NCI-H1694 treated with DMSO at 0.1 percent for 48 hours (cell line): ENCODE data around the gene TUBB3.
"Not testable (repeated sequence)": the region's sequence is repeated elsewhere in the genome, so short reads cannot be mapped to it uniquely, and the experiment has no call there.

Experiments used
- DNase-seq: peaks from one replicate; lab custom pipeline; 2025; lab: John Stamatoyannopoulos, UW

TUBB3 gene

DNA sequence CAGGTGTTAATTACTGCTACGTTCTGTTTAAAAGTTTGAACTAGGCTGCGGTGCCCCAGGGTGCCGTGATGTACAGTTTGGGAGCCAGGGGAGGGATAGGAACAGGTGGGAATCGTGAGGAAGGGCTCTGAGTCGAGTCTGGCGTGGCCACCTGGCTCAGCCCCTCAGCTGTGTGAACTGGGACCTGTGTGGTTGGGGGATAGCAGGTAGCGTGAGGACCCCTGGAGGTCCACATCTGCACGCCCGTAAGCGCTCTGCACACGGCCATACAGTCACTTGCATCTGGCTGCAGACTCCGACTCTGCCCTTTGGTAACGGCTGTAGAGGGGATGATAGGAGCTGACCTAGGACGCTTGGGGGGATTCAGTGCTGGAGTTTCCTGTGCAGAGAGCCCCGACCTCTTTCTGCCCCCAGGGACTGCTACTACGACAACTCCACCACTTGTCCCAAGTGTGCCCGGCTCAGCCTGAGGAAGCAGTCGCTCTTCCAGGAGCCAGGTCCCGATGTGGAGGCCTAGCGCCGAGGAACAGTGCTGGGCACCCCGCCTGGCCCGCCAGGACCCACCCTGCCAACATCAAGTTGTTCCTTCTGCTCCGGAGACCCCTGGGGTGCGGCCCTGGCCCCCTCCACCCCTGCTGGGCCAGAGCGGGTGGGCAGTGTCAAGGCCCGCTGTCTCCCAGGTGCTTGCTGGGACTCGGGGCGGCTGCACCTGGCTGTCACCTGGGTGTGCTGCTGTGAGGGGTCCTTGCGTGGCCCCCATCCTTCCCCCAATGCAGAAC, 42.5 kb downstream of the TUBB3 start:
- DNase-seq = no peak

DNA sequence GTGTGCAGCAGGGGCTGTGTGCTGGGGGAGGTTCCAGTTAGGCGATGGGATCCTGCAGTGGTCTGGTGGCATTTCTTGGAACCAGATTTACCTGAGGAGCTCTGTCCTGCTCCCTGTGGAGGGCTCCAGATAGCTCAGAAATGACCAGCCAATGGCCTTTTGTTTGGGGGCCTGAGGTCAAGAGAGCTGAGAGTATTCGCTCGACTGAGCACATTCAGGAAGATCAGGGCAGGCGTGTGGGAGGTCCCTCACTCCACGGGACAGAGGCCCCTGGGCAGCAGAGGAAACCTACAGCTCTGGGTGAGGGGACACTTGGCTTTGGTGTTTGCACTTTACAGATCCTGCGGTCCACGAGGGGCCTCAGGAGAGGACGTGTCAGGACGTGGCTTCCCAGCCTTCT, 43.6 kb downstream of the TUBB3 start:
- DNase-seq = no peak

DNA sequence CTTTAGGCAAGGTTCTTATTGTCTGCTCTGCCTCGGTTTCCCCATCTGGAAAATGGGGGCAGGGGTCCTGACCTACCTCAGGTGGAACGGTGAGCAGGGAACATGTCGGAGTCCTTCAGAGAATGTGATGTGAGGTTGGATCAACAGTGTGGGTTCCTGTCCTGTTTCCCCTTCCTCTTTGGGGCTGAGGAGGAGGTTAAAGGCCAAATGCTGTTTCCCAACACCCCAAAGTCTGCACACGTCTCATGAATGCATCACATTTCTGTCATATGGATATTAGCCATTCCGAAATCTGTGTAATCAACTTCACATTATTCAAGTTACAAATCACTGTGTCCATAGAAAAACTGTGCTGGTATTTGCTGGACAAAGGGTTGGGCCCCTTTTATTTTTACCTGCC, 44.3 kb downstream of the TUBB3 start:
- not testable (repeated sequence) for DNase-seq

DNA sequence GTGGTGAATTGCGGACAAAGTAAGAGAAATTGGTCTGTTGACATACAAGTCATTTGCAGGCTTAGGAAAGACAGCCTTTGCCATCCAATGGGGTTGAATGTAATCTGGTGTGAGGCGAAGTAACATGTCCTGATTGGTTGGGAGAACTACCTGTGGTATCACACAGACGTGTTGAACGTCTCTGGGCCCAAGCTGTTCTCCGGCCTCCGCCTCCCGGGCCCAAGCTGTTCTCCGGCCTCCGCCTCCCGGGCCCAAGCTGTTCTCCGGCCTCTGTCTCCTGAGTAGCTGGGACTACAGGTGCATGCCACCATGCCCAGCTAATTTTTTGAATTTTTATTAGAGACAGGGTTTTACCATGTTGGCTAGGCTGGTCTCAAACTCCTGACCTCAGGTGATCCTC, 44.9 kb downstream of the TUBB3 start:
- not testable (repeated sequence) for DNase-seq

DNA sequence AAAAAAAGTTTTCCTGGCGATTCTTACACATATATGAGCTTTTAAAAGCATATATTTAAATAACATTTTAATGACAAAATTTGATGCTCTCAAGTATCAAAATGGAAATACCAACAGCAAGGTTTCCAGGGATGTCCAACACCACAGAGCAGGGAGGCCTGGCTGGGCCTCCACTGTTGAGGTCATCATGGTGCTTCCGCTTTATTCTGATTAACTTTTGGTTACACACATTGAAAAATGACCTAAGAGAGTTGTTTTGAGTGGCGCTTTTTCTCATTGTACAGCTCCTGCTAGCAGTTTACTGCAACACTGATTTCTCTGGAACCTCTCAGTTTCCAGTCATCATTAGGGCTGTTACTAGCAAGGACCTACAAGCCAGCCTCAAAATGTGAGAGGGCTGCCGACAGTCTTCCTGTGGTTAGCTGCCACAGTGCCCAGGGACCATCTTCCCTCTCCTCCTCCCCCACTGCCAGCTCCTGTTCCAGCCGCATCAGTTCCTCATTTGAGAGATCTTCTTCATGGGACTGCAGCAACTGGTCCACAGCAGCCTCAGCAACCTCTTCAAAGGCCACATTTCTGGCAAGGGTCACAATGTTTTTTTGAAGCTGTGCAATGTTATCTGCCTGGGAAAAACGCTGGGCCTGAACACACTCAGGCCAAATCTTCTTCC, 46.7 kb downstream of the TUBB3 start:
- DNase-seq = no peak

DNA sequence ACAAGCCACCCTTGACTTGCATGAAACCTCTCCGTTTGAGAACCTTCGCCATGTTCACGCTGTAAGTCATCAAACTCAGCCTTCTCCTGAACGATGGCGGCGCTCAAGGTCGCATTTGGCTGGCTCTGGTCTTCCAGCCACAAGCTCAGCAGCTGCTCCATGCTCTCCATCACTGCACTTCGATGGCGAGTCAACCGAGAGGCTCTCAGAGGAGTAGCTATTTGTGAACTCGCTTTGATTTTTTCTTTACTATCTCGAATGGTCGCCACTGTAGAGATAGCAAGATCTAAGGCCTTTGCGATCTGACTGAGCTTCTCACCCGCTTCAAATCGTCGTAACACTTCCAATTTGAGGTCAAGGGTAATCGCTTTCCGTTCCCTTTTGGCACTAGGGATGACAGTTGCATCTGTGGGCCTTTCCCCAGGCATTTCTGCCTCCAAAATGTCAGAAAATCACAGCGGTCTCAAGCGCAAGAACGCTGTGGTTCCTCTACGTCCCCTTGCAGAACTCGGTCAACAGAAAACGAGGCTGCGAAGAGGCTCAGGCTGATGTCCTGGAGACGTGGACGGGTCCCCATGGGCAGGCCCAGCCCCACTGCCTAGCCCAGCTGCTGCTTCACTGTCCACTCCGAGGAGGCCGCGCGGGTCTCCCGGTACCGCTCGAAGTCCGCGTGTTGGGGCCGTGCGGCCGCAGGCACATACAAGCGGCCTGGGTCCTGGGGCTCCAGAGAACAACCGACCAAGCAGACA, 48.5 kb downstream of the TUBB3 start:
- no peak for DNase-seq

DNA sequence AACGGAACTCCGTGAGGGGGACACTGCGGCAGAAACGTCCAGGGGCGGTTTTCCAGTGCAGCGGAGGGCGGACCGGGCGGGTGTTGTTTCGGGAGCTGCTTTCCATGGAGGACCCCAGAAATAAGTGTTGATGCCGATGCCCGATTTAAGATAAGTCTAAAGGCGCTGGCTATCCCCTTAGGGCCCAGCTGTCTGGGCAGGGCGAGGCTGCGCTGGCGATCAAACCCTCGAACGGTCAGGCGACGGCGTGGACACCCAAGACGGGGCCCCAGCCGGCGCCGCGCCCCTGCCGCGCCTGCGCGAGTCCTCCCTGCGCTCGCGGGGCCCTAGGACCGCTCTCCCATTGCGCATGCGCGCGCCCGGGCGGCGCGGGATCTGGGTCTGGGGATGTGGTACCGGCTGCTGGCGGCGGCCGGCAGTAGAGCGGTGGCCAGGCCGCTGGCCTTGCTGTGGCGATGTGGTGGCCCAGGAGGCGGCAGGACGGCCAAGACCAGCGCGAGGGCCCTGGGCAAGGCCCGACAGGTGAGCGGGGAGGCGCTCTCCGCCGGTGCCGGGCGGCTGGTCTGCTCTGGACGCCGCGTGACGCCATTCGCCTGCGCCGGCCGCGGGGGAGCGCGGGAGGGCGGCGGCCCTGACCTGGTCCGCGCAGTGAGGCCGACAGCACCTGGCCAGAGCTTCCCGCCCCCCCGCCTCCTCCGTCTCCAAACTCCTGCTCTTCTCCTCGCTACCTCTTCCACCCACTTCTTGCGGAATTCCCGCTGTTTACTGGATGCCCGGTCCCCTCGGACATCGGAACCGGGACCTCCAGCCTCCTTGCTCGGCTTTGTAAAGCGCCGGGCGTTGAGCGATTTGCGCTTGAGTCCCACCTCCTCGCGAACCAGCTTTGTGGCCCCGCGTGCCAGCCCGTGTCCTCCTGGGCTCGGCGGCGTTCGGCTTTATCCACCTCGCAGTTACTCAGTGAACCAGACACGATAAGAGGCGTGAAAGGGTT, 49.4 kb downstream of the TUBB3 start:
- peak; percentile 71 for DNase-seq

DNA sequence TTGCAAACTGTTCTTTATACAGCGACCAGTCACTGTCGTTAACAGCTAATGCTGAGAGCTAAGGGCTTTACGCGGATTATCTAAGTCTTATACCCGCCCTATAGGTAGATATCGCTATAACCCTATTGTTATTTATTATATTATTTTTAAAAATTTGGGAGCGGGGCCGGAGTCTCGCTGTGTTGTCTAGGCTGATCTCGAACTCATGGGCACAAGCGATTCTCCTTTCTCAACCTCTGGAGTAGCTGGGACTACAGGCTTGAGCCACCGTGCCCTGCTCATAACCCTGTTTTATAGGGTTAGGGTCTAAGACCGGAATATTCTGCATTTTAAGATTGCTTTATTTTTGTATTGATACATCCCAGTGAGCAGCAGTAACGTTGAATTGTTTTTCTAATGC, 50.1 kb downstream of the TUBB3 start:
- DNase-seq = no peak

DNA sequence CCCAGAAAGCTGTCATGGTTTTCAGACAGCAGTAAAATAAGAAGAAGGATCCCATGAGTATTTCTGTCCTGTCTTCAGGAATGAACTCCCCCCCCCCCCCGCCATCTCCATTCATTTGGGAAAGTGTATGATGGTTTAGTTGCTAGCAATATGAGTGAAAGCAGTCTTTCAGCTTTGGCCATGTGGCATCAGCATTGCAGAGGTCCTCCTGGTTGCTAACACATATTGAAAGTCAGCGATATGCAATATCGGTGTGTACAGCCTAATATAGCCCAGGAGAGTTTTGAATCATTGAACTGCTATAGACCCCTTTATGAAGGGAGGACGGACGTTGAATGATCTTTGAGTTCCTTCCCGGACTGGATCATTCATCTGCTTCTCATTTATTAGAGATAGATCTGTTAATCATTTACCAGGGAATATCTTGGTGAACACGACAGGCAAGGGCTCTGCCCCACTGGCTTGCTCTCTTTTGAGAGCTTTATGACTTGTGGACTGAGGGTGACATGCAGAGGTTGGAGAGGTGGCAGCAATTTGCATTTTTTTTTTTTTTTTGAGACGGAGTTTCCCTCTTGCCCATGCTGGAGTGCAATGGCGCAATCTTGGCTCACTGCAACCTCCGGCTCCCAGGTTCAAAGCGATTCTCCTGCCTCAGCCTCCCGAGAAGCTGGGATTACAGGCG, 50.7 kb downstream of the TUBB3 start:
- no peak for DNase-seq

DNA sequence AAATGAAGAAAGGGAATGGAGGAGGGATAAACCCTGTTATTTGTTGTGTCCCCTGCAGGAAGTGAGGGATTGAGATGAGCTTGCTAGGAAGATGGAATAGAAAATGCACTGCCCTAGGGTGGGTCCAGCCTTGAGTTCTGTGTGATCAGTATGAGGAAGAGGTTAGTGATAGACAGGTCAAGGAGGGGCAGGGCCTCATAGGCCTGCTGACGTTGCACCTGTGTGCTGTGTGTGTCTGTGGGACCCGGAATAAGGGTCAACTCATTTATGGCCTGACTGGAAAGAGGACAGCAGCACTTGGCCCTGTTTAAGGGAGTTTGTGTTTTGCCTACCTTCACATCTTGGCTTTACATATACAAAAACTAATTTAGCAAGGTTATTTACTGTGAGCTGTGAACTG, 51.7 kb downstream of the TUBB3 start:
- no peak for DNase-seq

DNA sequence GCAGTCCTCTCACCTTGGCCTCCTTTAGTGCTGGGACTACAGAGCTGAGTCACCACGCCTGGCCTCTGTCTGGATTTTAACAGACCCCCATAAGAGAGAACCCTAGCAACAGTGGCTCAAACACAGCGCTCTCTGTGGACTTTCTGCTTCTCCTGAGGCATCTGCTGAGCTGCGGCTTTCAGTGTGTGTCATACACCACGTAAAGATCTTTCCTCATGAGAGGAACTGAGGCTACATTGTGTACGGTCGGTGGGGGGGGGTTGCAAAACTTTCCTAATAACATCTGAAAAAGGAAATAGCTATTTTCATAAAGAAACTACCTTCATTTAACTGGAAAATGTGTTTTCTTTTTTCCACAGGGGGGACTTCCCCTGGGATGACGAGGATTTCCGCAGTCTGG, 58.3 kb downstream of the TUBB3 start:
- no peak for DNase-seq

DNA sequence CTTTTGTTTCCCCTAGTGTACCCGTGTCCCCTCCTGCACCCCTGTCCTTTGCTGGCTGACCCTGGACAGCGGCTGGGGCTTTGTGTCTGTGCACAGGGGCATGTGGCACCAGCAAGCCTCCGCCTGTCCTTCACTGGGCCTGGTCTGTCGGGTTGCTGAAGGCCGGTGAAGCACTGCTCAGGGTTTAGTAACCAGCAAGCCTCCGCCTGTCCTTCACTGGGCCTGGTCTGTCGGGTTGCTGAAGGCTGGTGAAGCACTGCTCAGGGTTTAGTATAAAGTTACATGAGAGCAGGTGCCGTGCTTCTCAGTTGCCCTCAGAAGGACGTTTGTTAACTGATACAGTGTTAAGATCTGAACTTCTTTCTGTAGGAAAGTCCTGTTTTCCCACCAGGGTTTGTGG, 59.2 kb downstream of the TUBB3 start:
- no peak for DNase-seq

DNA sequence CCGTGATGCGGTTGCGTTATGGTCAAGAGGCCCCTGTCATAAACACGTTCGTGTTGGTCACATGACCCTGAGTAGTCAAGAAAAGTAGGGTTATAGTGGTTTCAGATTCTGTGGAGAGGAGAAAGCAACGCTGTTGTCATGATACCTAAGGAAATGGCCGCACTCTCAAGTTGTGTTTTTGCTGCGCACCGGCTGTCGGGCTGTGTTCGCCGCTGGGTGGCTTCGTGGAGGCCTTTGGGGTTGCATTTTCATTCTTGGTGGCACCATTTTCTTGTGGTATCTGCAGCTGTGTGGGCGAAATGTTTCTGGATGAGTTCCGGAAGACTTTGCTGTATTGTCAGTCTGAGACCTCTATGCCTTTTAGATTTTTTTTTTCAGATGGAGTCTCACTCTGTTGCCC, 60.4 kb downstream of the TUBB3 start:
- no peak for DNase-seq

DNA sequence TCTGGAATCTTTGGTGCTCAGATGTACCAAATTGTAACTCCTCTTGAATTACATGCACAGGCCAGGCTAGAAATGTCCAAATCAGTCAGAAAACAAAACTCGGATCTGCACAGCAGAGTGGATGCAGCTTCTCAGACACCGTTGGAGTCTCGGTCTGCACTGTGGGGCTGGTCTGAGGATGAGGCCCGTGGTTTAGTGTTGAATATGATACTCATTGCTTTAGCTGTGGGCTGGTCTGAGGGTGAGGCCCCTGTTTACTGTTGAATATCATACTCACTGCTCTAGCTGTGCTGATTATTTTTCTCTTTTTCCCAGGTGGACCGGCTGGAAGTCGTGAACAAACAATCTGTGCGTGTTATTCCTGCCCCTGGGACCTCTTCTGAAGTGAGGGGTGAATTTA, 61.1 kb downstream of the TUBB3 start:
- no peak for DNase-seq

DNA sequence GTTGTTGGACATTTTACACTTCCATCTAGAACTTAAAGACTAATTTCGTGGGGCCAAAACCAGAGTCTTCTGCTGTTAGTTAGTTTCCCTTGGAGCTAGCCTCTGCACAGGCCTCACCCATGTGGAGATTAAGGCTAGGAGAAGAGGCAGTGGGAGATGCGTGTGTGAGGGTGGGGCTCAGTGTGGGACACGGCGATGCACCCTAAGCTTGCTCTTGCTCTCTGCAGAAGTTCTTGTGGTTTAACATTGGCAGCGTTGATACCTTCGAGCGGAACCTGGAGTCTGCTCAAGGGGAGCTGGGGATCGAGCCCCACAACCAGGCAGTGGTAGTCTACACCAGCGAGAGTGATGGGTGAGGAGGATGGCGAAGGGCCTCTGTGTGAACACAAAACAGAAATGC, 62.1 kb downstream of the TUBB3 start:
- no peak for DNase-seq
